Stimulated activated CD8-positive, alpha-beta memory T cell treated with anti-CD3 and anti-CD28 coated beads, Interleukin-15, amount 100 ng/mL, for 1 hour (primary cell): ENCODE measurements around the gene DLEC1.

Experiments used
- DNase-seq: peaks from one replicate; pipeline ENCODE4 v3.0.0-alpha.2; 2020; ENCODE audit warnings: low read depth

Gene DLEC1

DNA sequence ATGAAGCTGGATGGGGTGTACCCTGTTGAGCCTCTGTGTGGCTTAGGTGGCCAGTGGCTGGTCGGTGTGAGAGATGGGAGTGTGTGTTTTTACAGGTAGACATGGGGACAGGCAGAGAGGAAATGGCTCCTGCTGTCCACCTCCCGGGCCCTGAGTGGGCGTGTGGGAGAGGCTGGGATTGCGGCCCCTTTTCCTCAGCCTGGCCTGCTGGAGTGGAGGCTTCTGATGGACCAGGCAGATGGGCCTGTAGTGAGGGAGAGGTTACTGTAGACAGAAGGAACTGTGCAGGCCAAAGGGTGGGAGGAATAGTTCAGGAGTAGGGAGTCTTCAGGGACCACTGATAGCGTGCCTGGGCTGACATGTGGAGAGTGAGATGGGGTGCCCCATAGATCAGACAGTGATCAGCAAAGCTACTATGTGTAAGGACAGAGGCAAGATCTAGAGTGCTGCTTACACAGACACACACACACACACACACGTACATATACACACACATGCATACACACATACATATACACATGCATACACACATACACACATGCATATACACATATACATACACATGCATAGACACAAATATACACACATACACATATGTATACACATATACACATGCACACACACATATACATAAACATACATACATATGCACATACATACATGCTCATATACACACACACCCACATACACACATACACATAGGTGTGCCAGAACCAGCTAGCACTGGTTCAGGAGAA lies 71.5 kb downstream of the DLEC1 start:
- DNase-seq: no peak

DNA sequence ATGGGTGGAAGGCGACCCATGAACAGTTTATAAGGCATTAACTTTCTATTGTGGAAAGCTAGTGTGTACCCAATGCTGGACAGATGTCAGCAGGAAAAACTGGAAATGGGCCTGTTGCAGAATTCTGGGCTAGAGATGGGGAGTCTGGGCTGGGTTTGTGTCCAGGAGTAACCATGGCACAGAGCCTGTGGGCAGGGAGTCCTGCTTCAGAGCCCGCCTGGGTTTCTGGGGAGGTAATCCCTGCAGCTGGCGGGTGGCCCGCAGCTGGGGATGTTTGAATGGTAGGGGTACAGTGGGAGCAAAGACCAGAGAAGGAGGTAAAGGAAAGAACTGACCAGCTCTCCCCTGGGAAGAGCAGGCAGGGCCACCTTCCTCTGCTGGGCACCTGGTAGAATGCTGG lies 72.2 kb downstream of the DLEC1 start:
- DNase-seq: no peak

DNA sequence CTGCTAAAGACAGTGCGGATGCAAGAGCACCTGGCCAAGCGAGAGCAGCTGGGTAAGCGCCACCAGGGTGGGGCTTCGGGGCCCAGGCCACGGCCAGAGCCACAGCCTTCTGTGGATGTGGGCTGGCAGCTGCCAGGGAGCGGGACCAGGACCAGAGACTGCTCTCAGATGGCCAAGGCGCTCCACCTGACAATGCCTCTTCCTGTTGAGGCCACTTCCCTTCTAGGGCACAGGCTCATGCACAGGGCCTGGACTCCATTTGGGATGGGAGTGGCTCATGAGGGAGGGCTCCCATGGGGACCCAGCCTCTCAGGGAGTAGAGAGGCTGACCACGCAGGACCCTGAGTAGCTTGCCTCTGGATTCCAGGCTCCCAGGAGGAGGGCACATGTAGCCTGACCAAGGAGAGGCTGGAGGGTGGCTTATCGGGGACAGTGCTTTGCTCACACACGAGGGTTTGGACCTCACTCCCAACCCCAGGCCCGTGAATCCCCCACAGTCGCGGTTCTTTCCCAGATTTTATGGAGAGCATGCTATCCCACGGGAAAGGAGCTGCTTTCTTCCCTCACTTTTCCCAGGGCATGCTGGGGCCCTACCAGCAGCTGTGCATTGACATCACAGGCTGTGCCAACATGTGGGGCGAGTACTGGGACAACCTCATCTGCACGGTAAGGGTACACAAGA lies 72.8 kb downstream of the DLEC1 start:
- DNase-seq: no peak

DNA sequence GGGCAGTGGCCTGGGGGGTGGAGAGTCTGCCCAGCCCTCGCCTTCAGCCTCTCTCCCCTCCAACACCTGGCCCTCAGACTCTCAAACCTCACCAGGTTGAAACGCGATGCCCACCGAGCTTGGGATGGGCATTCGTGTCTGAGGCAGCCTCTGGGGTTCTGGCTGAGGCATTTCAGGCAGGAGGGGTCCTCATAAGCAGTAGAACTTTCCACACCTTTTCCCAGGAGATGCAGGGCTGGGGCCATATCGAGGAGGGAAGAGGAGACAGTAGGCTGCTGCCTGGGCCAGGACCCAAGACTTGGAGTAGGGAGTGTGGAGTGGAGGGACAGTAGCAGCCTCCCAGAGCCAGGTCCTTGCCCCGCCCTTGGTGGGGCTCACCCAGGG lies 73.4 kb downstream of the DLEC1 start:
- DNase-seq: no peak

DNA sequence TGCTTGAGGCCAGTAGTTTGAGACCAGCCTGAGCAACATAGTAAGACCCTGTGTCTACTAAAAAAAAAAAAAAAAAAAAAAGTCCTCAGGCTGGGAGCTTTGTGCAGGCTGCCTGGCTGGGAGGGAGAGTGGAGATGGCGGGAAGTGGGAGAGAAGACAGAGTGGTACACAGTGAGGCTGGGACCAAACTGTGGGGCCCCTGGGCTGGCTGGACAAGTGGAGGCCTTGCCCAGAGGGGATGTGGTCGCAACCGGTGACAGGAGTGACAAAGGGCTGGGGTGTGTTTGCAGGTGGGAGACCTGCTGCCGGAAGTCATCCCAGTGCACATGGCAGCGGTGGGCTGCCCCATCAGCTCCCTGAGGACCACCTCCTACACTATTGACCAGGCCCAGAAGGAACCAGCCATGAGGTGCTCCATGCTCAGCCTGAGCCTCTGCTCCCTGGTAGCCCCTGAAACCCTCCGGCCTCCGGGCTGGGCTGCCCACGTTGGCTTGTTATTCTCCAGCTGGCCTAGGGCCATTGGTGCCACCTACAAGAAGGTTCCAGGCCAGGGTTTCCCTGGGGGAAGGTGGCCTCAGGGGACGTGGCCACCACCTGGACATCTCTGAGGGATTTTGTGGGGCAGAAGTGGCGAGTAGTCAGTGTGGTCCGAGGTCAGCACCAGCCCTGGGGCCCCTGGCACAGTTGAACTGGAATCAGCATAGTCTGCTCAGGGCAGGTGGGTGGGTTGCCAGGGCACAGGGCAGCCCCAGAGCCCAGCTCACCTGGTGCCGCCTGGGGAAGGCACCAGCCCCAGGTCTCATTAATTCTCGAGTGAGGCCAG lies 75.3 kb downstream of the DLEC1 start:
- DNase-seq: no peak

DNA sequence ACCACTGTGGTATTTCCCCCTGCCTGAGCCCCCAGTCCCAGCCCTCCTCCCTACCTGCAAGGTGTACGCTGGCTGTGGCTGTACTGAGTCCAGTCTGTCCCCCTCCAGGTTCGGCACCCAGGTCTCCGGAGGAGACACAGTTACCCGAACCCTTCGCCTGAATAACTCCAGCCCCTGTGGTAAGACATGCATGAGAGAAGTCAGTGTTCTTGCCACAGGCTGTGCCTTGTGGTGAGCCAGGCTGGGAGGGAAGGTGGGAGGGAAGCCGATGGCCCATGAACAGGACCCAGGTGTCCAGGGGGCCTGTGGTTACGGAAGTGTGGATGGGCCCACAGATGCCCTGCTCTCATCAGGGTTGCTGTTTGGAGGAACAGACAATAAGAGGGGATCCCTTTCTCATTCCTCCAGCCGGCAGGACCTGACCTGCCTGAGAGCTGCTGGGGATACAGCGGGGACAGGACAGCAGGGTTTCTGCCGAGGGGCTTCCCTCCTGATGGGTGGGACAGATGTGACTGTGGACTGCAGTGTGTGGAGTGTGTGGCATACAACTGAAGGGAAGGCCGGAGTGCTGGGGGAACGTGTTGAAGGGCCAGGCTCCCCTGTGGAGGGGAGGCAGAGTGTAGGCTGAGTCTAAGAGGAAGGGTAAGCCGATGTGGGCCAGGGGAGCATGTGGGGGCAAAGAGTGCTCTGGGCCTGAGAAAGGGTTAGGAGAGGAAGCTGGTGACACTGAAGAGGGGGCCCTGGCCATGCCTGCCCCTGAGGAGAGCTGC lies 76.1 kb downstream of the DLEC1 start:
- DNase-seq: no peak

DNA sequence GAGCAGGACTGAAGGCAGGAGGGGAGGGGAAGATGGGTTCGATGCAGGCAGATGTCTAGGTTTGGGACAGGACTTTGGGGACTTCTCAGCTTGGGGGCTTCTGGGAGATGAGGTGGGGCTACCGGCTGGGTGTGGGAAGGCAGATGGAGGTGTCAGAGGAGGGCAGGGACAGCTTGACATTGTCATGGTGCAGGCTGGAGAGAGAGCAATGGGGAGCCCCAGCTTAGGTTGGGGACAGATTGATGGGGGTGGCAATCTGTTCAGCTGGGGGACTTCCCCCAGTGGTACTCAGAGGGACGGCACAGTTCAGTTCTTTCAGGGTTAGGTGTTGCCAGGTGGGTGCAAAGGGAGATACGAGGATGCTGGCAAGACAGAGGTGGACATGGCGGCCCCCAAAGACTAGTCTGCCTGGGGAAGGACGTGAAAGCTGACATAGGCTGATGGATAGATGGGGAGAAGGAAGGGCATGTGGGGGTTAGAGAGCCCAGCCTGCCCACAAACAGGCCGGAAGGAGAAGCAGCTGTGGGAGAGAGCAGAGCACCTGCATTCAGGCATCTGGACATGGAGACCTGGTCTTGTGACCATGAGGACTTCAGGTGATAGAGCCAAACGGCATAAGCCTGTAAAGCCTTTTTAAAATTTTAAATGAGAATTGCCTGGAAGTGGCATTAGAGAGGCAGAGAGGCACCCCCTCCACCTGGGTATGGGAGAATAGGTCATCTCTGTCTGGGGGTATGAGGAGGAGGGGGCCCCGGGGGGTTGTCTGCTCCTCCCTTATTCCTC lies 76.8 kb downstream of the DLEC1 start:
- DNase-seq: no peak

DNA sequence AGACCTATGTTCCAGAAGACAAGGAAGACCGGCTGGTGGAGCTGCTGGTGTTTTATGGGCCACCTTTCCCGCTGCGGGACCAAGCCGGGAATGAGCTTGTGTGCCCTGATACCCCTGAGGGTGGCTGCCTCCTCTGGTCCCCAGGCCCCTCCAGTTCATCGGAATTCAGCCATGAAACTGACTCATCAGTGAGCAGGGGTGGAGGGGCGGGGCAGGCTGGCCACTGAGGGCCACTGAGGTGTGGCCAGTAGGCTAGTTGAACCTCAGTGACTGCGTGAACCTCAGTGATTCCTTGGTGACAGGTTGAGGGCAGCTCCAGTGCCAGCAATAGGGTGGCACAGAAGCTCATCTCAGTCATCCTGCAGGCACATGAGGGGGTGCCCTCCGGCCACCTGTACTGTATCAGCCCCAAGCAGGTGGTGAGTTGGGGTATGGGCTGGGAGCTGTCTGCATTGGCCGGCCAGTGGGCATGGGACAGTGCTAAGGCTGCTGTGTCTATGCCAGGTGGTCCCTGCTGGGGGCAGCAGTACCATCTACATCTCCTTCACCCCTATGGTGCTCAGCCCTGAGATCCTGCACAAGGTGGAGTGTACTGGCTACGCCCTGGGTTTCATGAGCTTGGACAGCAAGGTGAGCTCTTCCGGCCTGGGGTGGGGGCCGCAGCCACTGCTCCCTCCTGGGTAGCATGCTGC lies 77.6 kb downstream of the DLEC1 start:
- no peak for DNase-seq

DNA sequence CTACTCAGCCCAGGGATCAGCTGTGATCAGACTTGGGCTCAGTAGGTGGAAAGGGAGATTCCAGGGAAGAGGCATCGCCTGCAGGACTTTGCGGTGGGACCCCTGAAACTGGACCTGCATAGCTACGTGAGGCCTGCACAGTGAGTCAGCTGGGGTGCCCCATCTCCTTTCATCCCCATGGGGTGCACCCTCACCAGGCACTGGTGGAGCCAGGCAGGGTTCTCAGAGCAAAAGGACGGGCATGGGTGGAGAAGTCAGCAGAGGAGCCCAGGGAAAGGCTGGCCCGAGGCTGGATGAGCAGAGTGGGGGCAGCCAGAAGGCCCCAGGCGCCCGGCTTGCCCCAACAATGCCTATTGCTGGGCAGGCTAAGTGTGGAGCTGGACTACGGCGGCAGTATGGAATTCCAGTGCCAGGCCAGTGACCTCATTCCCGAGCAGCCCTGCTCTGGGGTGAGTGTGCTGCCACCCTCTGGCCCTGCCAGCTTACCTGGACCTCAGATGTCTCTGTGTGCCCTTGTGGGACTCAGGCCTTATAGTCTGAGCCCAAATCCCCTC lies 78.2 kb downstream of the DLEC1 start:
- no peak for DNase-seq

DNA sequence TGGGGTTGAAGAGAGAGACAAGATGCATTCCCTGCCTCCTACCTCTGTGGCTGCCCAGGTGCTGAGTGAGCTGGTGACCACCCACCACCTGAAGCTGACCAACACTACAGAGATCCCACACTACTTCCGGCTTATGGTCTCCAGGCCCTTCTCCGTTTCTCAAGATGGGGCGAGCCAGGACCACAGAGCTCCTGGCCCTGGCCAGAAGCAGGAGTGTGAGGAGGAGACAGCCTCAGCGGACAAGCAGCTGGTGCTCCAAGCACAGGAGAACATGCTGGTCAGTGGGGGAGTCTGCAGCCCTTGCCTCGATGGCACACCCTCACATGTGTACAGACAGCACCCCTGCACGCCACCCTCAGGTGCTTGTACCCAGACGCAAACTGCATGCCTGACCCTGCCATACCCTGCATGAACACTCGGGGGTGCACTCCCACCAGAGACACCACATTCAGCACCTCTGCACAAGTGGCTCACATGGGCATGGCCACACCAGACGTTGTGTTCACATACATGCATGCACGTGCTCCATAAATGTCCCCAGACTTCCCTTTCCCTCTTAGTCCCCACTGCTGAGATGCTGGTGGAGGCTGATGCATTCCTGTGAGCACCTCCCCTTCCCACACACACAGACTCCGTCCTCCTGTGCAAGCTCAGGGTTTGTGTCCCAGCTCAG lies 78.9 kb downstream of the DLEC1 start:
- DNase-seq: peak; percentile 57

DNA sequence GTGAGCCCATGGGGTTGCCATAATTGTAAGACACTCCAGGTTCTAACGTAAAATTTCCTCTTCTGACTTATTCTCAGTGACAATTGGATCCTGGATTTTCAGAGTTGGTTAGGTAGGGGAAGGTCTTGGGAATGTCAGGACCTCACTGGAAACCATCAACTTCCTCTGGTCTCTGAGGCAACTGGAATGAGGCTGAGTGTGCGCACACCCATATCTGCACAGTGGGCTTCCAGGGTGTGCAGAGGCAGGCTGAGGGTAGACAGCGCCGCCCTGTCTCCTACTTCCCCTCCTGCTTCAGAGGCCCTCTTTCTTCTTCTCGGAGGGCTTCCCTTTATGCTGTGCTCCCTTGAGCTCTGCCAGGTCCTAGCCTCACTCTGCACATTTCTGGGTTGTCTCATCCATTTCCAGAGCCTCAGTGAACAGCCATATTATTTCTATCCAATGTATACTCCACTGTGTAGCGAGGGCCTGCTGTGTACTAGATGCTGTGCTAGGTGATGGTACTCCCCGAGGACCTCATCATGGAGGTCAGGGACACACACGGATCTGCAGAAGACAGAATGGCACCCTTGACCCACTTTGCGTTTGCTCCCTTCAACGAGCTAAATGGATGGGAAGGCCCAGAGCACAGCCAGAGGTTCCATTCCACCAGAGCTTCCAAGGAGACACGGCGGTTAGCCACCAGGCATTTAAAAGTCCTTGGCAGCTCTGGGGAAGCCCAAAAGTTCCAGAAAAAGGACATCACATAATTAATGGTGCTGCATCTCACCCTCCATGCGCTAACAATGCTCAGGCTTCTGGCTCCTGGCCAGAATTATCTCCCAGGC lies 79.6 kb downstream of the DLEC1 start:
- DNase-seq: no peak

DNA sequence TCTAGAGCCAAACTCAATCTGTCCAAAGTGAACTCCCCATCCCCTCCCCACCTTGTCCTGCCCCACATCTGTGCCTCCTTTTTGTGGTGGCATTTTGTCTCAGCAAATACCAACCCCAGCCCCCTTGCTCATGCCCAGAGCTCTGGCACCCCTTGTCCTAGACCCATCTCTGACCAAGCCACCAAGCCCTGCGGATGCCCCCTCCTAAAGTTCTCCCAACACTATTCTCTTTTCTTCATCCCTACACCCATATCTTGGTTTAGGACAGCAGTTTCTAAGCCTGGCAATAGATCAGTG lies 80.2 kb downstream of the DLEC1 start:
- no peak for DNase-seq

DNA sequence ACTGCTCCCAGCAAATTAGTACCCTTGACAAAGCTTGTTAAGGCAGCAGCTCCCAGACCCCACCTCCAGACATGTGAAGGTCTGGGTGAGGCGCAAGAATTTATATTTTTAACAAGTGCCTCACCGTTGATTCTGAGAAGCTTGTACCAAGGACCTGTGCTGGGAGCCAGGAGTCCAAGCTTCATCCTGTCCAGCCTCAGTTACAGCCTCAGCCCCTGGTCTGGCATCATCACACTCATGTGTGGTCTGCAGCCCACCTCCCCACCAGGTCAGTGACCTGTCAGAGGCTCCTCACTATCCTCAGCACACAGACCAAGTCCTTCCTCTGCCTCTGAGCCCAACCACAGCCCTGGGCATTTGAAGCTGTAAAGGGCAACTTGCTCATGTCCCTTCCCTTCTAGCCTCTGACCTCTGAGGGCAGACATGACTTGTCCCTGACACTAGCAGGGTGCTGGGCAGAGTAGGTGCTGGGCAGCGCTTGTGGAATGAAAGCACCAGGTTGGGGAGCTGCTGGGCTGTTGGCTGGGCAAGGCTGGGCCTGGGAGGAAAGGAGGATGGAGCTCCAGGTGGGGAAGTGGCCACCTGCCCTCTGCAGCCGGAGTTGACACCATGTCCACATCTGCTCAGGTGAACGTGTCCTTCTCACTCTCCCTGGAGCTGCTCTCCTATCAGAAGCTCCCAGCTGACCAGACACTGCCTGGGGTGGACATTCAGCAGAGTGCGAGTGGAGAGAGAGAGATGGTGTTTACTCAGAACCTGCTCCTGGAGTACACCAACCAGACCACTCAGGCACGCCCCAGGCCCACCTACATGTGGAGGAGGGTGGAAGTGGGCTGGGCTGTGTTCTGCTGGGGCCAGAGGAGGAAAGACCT lies 81.0 kb downstream of the DLEC1 start:
- no peak for DNase-seq

DNA sequence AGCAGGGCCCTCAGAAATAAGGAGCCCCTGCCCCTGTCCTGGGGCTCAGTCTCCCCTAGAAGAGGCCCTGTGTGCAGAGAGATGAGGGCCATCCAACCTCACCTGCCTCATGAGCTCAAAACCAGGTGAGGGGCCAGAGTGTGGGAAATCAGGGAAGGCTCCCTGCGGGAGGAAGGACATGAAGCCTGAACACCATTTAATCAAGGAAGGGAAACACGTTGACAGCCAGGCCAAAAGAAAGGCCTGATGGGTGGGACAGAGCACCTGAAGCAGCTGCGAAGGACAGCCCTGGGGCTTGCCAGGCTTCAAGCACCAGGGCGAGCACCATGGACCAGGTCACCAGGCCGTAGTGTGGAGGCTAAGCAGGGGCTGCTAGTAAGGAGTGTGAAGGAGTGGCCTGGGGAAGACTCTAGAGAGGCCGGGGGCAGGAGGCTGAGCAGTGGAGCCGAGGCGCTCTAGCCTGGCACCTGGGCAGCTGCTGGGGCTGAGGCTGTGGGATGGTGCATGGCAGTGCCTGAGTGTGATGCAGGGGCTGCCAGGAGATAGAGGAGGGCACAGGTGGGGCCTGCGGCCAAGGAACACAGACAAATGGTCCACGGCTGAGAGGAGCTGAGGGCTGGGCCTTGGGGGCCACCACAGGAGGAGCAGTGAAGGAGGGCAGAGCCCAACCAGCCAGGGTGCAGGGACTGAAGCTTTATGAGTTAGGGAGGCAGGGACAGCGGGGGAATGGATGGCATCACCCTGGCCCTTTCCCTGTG lies 81.9 kb downstream of the DLEC1 start:
- DNase-seq: no peak

DNA sequence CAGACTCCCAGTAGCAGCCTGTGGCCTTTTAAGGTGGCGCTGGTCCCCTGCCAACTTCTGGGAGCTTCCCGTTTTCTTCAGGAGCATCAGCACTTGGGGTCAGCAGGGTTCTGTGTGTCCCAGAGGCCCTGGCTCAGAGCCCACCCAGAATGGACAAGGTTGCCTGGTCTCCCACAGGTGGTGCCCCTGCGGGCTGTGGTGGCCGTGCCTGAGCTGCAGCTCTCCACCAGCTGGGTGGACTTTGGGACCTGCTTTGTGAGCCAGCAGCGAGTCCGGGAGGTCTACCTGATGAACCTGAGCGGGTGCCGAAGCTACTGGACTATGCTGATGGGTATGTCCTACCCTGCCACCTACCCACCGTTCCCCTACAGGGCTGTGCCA lies 82.4 kb downstream of the DLEC1 start:
- DNase-seq: no peak

DNA sequence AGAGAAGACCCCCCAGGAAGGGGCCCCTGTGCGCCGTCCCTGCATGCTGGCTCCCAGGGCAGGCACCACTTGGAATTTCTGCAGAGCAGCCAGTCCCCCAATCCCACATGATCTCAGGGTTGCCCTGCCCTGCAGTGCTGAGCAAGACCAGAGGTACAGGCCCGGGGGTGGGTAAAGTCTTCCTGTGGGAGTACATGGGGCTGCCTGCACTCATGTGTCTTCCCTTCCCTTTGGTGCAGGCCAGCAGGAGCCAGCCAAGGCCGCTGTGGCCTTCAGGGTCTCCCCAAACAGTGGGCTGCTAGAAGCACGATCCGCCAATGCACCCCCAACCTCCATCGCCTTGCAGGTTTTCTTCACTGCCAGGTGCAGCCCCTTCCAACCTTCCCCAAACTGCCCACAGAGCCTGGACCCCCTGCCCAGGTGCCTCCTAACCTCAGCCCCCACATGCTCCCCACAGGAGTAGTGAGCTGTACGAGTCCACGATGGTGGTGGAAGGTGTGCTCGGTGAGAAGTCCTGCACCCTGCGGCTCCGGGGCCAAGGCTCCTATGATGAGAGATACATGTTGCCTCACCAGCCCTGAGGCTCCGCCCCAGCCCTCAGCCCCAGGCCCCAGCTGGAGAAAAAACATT lies 82.9 kb downstream of the DLEC1 start:
- DNase-seq: no peak

DNA sequence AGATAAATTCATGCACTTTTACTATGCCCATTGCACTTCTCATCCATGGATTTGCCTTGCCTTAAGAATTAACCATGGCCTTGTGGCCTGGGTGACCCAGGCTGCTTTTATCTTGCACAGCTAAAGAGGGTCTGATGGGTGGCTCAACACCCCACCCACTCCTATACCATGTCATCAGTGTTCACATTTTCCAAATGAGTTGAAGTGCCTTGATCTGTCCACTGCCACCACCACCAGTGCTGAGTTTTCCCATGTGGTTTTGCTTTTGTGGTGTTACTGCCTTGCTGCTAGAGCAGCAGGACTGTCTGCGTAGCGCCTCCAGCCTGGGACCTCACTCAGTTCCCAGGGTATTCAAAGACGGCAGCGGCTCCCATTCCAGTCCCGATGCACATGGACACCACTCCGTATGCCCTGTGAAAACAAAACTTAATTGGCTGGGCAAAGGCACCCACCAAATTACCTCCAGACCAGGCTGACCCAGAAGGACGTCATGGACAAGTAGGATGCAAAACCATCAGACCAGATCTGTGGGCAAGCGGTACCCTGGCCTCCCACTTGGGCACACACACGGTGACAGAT lies 83.8 kb downstream of the DLEC1 start:
- no peak for DNase-seq
